GM10266 (cell line): Measurements from ENCODE around the gene CCDC138.

Experiments used
- DNase-seq: peaks from one replicate; pipeline ENCODE4 v3.0.0; 2012; ENCODE audit errors: extremely low spot score
- TF ChIP-seq, protein P1 (sequence below): IDR thresholded peaks from 2 replicates; pipeline ENCODE4 v1.5.1; 2012; ENCODE audit warnings: mild to moderate bottlenecking, low read depth; ENCODE audit not compliant: control insufficient read depth, insufficient read depth; ENCODE audit errors: missing control alignments

CCDC138 gene

DNA sequence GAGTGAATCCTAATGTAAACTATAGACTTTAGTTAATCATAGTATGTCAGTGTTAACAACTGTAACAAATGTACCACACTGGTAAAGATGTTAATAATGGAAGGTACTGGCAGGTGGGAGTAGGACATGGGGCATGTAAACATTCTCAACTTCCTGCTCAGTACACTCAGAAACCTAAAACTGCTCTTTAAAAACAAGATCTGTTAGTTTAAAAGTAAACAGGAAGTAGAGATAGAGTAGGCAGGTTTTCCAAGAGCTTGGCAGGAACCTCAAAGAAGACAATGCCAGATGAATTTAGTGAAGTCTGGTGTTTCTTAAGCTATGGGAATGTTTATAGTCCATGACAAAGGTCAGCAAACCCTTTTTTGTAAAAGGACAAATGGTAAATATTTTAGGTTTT is 46.6 kb downstream of the CCDC138 start:
- TF ChIP-seq, protein P1, sequence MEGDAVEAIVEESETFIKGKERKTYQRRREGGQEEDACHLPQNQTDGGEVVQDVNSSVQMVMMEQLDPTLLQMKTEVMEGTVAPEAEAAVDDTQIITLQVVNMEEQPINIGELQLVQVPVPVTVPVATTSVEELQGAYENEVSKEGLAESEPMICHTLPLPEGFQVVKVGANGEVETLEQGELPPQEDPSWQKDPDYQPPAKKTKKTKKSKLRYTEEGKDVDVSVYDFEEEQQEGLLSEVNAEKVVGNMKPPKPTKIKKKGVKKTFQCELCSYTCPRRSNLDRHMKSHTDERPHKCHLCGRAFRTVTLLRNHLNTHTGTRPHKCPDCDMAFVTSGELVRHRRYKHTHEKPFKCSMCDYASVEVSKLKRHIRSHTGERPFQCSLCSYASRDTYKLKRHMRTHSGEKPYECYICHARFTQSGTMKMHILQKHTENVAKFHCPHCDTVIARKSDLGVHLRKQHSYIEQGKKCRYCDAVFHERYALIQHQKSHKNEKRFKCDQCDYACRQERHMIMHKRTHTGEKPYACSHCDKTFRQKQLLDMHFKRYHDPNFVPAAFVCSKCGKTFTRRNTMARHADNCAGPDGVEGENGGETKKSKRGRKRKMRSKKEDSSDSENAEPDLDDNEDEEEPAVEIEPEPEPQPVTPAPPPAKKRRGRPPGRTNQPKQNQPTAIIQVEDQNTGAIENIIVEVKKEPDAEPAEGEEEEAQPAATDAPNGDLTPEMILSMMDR, result no peak
- no peak for DNase-seq

DNA sequence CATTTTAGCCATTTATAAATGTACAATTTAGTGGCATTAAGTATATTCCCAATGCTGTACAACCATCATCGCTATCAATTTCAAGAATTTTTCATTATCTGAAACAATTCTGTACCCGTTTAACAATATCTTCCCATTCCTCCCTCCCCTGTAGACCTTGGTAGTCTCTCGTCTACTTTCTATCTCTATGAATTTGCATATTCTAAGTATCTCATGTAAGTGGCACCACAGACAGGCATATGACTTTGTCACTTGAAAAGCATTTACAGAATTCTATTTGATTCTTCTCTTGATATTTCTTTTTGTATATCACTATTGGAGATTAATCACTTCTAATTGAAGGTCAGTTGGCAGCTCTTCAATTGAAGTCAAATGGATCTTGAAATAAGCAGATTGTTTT is 48.0 kb downstream of the CCDC138 start:
- no peak for DNase-seq
- TF ChIP-seq, protein P1, result no peak

DNA sequence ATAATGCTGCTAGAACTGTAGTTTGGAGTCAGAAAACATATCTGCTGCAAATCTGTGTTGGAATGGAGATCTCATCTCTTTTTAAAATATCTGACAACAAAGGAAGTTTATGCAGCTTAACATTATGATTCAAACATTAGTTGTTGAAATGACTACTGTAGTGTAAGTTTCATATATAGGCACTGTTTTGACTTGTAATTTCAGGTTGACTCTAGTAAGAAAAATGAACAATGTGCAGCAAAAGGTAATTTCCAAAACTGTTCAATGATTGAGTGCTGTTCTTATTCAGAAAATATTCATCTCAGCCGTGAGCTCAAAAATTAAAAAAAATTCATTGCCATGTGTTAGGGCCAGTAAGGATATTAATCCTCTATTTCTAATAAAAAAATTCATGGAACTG is 48.5 kb downstream of the CCDC138 start:
- no peak for DNase-seq
- TF ChIP-seq, protein P1, result no peak

DNA sequence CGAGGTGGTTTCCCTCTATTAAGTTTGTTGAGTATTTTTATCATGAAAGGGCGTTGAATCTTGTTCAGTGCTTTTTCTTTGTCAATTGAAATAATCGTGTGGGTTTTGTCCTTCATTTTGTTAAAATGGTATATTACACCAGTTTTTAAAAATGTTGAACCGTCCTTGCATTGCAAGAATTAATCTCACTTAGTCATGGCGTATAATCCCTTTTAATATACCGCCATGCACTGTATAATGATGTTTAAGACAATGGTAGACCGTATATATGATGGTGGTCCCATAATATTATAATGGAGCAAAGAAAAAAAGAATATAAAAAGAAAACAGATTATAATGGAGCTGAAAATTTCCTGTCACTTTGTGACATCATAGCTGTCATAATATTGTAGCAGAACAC is 50.6 kb downstream of the CCDC138 start:
- no peak for DNase-seq
- TF ChIP-seq, protein P1, result no peak

DNA sequence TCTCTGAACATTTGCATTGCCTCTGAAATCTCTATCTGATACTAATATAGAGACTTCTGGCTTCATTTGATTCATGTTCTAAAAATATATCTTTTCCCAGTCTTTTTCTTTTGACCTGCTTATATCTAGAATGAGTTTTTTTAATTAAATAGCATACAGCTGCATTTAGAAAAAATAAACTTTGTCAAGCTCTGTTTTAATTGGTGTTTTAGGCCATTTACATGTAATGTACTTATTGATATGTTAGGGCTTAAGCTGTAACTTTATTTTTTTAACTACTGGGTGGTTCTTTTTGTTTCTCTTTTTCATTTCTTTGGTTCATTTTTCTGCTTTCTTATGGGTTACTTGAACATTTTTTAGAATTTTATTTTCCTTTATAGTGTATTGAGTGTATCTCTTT is 54.9 kb downstream of the CCDC138 start:
- TF ChIP-seq, protein P1, result no peak
- no peak for DNase-seq

DNA sequence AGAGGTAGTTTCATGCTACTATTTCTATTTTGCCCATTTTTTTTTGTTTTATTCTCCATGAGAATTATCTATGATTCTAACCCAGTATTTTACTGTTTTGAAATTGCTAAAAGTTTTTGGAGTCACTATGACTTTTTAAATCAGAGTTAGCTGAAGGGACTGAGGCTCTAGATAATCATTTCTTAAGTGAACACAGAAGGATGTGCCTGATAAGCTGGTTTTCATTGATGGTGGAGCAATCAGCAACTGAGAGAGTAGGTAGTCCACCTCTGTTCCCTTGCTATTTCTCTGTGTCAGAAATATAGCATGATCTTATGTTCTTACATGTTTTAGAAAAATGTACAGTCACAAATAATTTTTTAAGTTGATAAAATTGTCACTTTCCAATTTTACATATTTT is 59.4 kb downstream of the CCDC138 start:
- TF ChIP-seq, protein P1, result no peak
- DNase-seq, result no peak

DNA sequence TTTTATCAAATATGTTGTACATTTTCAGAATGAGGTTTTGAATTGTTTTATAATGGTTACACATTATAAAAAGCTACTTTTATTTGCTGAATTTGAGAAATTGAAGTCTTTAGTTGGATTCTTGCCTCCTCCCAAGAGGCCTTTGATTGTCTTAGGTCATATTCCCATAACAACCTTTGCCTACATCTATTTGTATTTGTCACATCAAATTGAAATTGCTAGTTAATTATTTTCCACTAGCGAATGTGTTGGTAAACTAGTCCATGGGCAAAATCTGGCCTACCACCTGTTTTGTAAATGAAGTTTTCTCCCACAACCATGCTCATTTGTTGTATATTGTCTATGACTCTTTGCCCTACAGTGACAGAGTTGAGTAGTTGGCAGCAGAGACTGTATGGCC is 60.4 kb downstream of the CCDC138 start:
- DNase-seq, result no peak
- TF ChIP-seq, protein P1, result no peak
